ENCODE data around the gene ATP8B1. TPM values are rescaled to one million over a fixed set of nuclear protein-coding genes. Genes with fewer than 3 reads are reported as not detected.

ATP8B1 gene
- total RNA-seq, 1 experiment from 2014 or later, result 5.6 TPM

- peaks cover 9% of the 10 kb centered on the region for H3K9me3 Mint-ChIP-seq
- ATAC-seq (no peak), DNase-seq (ENCODE audit: low spot score) (no peak)
- H3K4me1 Mint-ChIP-seq, result no peaks in the 10 kb centered on the region
- H3K36me3 Mint-ChIP-seq, result peaks cover 9% of the 10 kb centered on the region
- no peaks in the 10 kb centered on the region for H3K27me3 Mint-ChIP-seq (ENCODE audit: low read depth)
- CTCF ChIA-PET, result no interaction called here
- H3K4me3 Mint-ChIP-seq, result no peak overlapping the region
- no peak overlapping the region for H3K27ac Mint-ChIP-seq
- POLR2A ChIA-PET, result no interaction called here
- no peak for TF ChIP-seq PRRX2 (CRISPR knock-in tag; IDR thresholded peaks at IDR 0.05)
- TF ChIP-seq ZNF317 (CRISPR knock-in tag; IDR thresholded peaks at IDR 0.05; ENCODE audit: borderline replicate concordance, low read depth), result no peak
- TF ChIP-seq CREB1 (CRISPR knock-in tag; IDR thresholded peaks at IDR 0.05), result no peak
- no peak for TF ChIP-seq RORB (CRISPR knock-in tag; IDR thresholded peaks at IDR 0.05)
Observed at GRCh38 chr18:57670046-57670445, 133.1 kb downstream of the ATP8B1 start.

GRCh38 chr18:57668021-57668420 lies 135.1 kb downstream of the ATP8B1 start:
- ChIA-PET POLR2A (interaction anchor here (0.6 kb wide), 1 partner anchor 1524 kb away, joined by 5 read pairs; no protein-coding TSS in a partner anchor), CTCF (no interaction called here)
- ATAC-seq, result no peak
- TF ChIP-seq, protein P1, sequence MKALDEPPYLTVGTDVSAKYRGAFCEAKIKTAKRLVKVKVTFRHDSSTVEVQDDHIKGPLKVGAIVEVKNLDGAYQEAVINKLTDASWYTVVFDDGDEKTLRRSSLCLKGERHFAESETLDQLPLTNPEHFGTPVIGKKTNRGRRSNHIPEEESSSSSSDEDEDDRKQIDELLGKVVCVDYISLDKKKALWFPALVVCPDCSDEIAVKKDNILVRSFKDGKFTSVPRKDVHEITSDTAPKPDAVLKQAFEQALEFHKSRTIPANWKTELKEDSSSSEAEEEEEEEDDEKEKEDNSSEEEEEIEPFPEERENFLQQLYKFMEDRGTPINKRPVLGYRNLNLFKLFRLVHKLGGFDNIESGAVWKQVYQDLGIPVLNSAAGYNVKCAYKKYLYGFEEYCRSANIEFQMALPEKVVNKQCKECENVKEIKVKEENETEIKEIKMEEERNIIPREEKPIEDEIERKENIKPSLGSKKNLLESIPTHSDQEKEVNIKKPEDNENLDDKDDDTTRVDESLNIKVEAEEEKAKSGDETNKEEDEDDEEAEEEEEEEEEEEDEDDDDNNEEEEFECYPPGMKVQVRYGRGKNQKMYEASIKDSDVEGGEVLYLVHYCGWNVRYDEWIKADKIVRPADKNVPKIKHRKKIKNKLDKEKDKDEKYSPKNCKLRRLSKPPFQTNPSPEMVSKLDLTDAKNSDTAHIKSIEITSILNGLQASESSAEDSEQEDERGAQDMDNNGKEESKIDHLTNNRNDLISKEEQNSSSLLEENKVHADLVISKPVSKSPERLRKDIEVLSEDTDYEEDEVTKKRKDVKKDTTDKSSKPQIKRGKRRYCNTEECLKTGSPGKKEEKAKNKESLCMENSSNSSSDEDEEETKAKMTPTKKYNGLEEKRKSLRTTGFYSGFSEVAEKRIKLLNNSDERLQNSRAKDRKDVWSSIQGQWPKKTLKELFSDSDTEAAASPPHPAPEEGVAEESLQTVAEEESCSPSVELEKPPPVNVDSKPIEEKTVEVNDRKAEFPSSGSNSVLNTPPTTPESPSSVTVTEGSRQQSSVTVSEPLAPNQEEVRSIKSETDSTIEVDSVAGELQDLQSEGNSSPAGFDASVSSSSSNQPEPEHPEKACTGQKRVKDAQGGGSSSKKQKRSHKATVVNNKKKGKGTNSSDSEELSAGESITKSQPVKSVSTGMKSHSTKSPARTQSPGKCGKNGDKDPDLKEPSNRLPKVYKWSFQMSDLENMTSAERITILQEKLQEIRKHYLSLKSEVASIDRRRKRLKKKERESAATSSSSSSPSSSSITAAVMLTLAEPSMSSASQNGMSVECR (CRISPR knock-in tag; IDR thresholded peaks at IDR 0.05; ENCODE audit: borderline replicate concordance), result no peak
- TF ChIP-seq, protein P2, sequence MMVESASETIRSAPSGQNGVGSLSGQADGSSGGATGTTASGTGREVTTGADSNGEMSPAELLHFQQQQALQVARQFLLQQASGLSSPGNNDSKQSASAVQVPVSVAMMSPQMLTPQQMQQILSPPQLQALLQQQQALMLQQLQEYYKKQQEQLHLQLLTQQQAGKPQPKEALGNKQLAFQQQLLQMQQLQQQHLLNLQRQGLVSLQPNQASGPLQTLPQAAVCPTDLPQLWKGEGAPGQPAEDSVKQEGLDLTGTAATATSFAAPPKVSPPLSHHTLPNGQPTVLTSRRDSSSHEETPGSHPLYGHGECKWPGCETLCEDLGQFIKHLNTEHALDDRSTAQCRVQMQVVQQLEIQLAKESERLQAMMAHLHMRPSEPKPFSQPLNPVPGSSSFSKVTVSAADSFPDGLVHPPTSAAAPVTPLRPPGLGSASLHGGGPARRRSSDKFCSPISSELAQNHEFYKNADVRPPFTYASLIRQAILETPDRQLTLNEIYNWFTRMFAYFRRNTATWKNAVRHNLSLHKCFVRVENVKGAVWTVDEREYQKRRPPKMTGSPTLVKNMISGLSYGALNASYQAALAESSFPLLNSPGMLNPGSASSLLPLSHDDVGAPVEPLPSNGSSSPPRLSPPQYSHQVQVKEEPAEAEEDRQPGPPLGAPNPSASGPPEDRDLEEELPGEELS (CRISPR knock-in tag; IDR thresholded peaks at IDR 0.05), result no peak
- TF ChIP-seq ZNF396 (CRISPR knock-in tag; IDR thresholded peaks at IDR 0.05; ENCODE audit: borderline replicate concordance) (no peak), KAT7 (CRISPR knock-in tag; IDR thresholded peaks at IDR 0.05; ENCODE audit: borderline replicate concordance) (no peak), MXD4 (CRISPR knock-in tag; IDR thresholded peaks at IDR 0.05; ENCODE audit: borderline replicate concordance) (no peak), TP53 (CRISPR knock-in tag; IDR thresholded peaks at IDR 0.05) (no peak), SMAD4 (CRISPR knock-in tag; IDR thresholded peaks at IDR 0.05) (no peak), JUN (CRISPR knock-in tag; IDR thresholded peaks at IDR 0.05) (no peak), MYBL2 (CRISPR knock-in tag; IDR thresholded peaks at IDR 0.05) (no peak), ZSCAN18 (CRISPR knock-in tag; IDR thresholded peaks at IDR 0.05) (no peak), NFE2L1 (CRISPR knock-in tag; IDR thresholded peaks at IDR 0.05) (no peak), GABPB1 (CRISPR knock-in tag; IDR thresholded peaks at IDR 0.05) (no peak), FOXP1 (CRISPR knock-in tag; IDR thresholded peaks at IDR 0.05; ENCODE audit: borderline replicate concordance) (no peak), ELF4 (CRISPR knock-in tag; IDR thresholded peaks at IDR 0.05; ENCODE audit: low read depth) (no peak), TEAD4 (CRISPR knock-in tag; IDR thresholded peaks at IDR 0.05) (no peak), SP1 (CRISPR knock-in tag; conservative IDR thresholded peaks at IDR 0.05) (no peak)
- Mint-ChIP-seq H3K27me3 (ENCODE audit: low read depth) (no peaks in the 10 kb centered on the region), H3K36me3 (peaks cover 8% of the 10 kb centered on the region), H3K9me3 (peaks cover 6% of the 10 kb centered on the region), H3K4me1 (no peaks in the 10 kb centered on the region), H3K4me3 (no peak overlapping the region), H3K27ac (no peak overlapping the region)
- no peak for DNase-seq (ENCODE audit: low spot score)
